Thoracic aorta endothelial cell (primary cell): ENCODE measurements around the gene MINDY3. TPM values are rescaled to one million over a fixed set of nuclear protein-coding genes. Genes with fewer than 3 reads are reported as not detected.

ENCODE experiments used
- total RNA-seq: library from RNA; depleted of rRNA; stranded (reverse); fragments of >200 nt; gene quantifications from 2 replicates; pipeline ENCODE4 v1.2.3, GENCODE V29; 2012

MINDY3 gene
- 39.8 and 45.2 TPM in 2 replicates for total RNA-seq

GRCh38 chr10:15859906-15860691, at the start of gene MINDY3:
MINDY3 (minus strand) TSS chr10:15860507; CDS start chr10:15860299, 208 bp downstream.

Other genes with a start within 250 kb of the MINDY3 start
- gene ITGA8, start 140.6 kb downstream of the MINDY3 start, total RNA-seq, result 0.13 and 0.65 TPM in 2 replicates